Activated naive CD8-positive, alpha-beta T cell treated with anti-CD3 and anti-CD28 coated beads, Interleukin-2, amount 50 U/mL, for 24 hours (primary cell): ENCODE measurements around the gene DPF3.

Experiments used
- ATAC-seq: fragments of 150-1000 bp; cut with Tn5 transposase; one replicate; pipeline ENCODE4 v1.10.0; 2021
- DNase-seq: peaks from one replicate; pipeline ENCODE4 v3.0.0; 2021
- H3K27ac Mint-ChIP-seq: one replicate; pipeline ENCODE4 v1.8.0; 2021; ENCODE audit warnings: mild to moderate bottlenecking, mixed read lengths
- H3K27me3 Mint-ChIP-seq: one replicate; pipeline ENCODE4 v1.8.0; 2021; ENCODE audit warnings: mixed read lengths
- H3K36me3 Mint-ChIP-seq: one replicate; pipeline ENCODE4 v1.8.0; 2021; ENCODE audit warnings: low read depth, mixed read lengths
- H3K4me1 Mint-ChIP-seq: one replicate; pipeline ENCODE4 v1.8.0; 2021; ENCODE audit warnings: mixed read lengths
- H3K4me3 Mint-ChIP-seq: one replicate; pipeline ENCODE4 v1.8.0; 2021; ENCODE audit warnings: mild to moderate bottlenecking, moderate library complexity, mixed read lengths
- H3K9me3 Mint-ChIP-seq: one replicate; pipeline ENCODE4 v1.8.0; 2021; ENCODE audit warnings: mixed read lengths

The DPF3 gene

DNA sequence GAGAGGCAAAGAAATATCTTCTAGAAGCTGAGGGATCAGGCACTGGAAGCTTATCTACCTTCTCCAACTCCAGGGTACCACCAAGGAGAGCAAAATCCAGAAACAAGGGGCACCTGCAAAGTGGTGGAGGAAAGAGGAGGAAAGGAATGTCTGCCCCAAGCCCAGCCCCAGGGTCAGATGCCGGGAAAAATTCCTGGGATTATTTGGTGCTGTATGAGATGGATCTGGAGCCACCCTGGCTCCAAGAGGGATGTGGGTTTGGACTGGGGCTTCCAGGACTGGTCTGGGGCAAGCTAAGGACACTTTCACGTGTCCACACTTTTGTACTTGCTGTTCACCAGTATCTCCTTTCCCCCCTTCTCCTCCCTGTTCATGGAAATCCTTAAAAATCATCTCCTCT is 69.8 kb downstream of the DPF3 start:
- H3K27ac Mint-ChIP-seq = no peak overlapping the region
- ATAC-seq (no peak), DNase-seq (no peak)
- H3K4me1 Mint-ChIP-seq = no peaks in the 10 kb centered on the region
- no peaks in the 10 kb centered on the region for H3K36me3 Mint-ChIP-seq
- H3K4me3 Mint-ChIP-seq = no peak overlapping the region
- H3K9me3 Mint-ChIP-seq = peaks cover 8% of the 10 kb centered on the region
- peaks cover 1% of the 10 kb centered on the region for H3K27me3 Mint-ChIP-seq

- peaks cover 9% of the 10 kb centered on the region for H3K9me3 Mint-ChIP-seq
Observed at GRCh38 chr14:72822946-72823611, 70.8 kb downstream of the DPF3 start.

GRCh38 chr14:72818998-72819397 is 74.9 kb downstream of the DPF3 start:
- DNase-seq = no peak
- Mint-ChIP-seq H3K27ac (no peak overlapping the region), H3K4me3 (no peak overlapping the region), H3K4me1 (peaks cover 14% of the 10 kb centered on the region), H3K27me3 (no peaks in the 10 kb centered on the region), H3K36me3 (no peaks in the 10 kb centered on the region), H3K9me3 (peaks cover 9% of the 10 kb centered on the region)
- no peak for ATAC-seq

More at GRCh38 chr14:72822946-72823611, 70.8 kb downstream of the DPF3 start:
- H3K27ac Mint-ChIP-seq = no peak overlapping the region
- DNase-seq (no peak), ATAC-seq (no peak)
- no peaks in the 10 kb centered on the region for H3K4me1 Mint-ChIP-seq
- H3K4me3 Mint-ChIP-seq = no peak overlapping the region
- H3K27me3 Mint-ChIP-seq = no peaks in the 10 kb centered on the region
- H3K36me3 Mint-ChIP-seq = no peaks in the 10 kb centered on the region

DNA sequence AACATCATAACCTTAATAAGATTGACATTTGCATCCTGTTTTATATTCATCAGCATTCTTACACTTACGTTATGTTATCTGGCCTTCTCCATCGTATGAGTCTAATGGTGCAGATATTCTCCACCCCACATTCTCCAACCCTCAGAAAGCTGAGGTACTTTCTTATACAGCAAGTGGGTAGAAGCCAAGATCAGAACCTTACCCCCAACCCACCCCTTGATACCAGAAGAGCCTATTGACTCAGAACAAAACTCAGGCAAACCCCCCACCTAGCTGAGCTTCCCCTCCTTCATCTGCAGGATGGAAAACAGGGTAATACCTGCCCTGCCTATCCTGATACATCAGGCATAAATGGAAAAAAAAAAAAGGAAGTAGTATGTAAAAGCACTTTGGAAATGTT is 77.6 kb downstream of the DPF3 start:
- ATAC-seq = peak; percentile 47
- Mint-ChIP-seq H3K4me3 (no peak overlapping the region), H3K27me3 (no peaks in the 10 kb centered on the region), H3K27ac (peak overlapping the region; percentile 22), H3K4me1 (peaks cover 18% of the 10 kb centered on the region), H3K9me3 (peaks cover 9% of the 10 kb centered on the region), H3K36me3 (peaks cover 2% of the 10 kb centered on the region)
- DNase-seq = no peak

DNA sequence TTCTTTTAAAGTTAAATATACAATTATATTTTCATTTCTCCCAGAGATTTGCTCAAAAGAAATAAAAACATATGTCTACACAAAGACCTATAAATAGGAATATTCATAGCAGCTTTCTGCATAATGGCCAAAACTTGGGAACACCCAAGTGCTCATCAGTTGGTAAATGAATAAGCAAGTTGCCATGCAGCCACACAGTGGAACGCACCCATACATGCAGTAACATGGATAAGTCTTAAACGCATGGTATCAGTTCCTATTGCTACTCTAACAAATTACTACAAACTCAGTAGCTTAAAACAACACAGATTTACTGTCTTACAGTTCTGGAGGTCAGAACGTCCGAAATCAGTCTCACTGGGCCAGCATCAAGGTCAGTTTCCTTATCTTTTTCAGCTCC is 78.5 kb downstream of the DPF3 start:
- no peak overlapping the region for H3K27ac Mint-ChIP-seq
- H3K4me3 Mint-ChIP-seq = no peak overlapping the region
- peaks cover 2% of the 10 kb centered on the region for H3K36me3 Mint-ChIP-seq
- H3K27me3 Mint-ChIP-seq = no peaks in the 10 kb centered on the region
- ATAC-seq (no peak), DNase-seq (no peak)
- H3K4me1 Mint-ChIP-seq = peaks cover 27% of the 10 kb centered on the region
- peaks cover 9% of the 10 kb centered on the region for H3K9me3 Mint-ChIP-seq

GRCh38 chr14:72812292-72812851 is 81.5 kb downstream of the DPF3 start:
- DNase-seq = no peak

GRCh38 chr14:72810201-72810600 is 83.7 kb downstream of the DPF3 start:
- Mint-ChIP-seq H3K4me3 (peak overlapping the region; percentile 58), H3K27ac (peak overlapping the region; percentile 96), H3K9me3 (no peaks in the 10 kb centered on the region), H3K27me3 (no peaks in the 10 kb centered on the region), H3K36me3 (peaks cover 4% of the 10 kb centered on the region), H3K4me1 (peaks cover 33% of the 10 kb centered on the region)
- DNase-seq (peak; percentile 74), ATAC-seq (peak; percentile 100)

More at GRCh38 chr14:72812292-72812851, 81.5 kb downstream of the DPF3 start:
- Mint-ChIP-seq H3K27ac (no peak overlapping the region), H3K4me1 (peaks cover 47% of the 10 kb centered on the region), H3K9me3 (no peaks in the 10 kb centered on the region), H3K4me3 (no peak overlapping the region), H3K36me3 (peaks cover 4% of the 10 kb centered on the region), H3K27me3 (no peaks in the 10 kb centered on the region)
- ATAC-seq = no peak

- ATAC-seq = no peak
- H3K4me1 Mint-ChIP-seq = peaks cover 33% of the 10 kb centered on the region
- no peak overlapping the region for H3K4me3 Mint-ChIP-seq
- no peaks in the 10 kb centered on the region for H3K9me3 Mint-ChIP-seq
- H3K27me3 Mint-ChIP-seq = no peaks in the 10 kb centered on the region
- no peak for DNase-seq
- H3K36me3 Mint-ChIP-seq = peaks cover 4% of the 10 kb centered on the region
- H3K27ac Mint-ChIP-seq = peak overlapping the region; percentile 96
Observed at GRCh38 chr14:72809063-72809462, 84.8 kb downstream of the DPF3 start.

DNA sequence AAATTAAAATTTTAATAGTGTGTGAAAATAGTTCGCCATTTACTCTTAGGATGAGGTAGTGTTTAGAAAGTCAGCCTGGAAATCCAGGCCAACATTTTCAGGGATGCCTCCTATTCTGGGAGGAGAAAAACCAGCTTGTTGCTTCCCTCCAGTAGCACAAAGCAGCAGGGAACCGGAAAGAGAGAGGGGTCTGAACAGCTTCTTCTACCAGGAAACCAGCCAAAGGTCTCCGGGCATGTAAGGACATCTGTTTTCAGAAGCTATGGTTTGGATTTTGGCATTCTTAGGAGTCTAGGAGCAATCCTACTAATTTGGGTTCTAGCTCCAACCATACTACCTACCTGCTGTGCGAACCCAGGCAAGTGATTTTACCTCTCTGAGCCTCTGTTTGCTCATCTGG is 85.3 kb downstream of the DPF3 start:
- Mint-ChIP-seq H3K27me3 (no peaks in the 10 kb centered on the region), H3K4me1 (peaks cover 33% of the 10 kb centered on the region), H3K27ac (no peak overlapping the region), H3K36me3 (peaks cover 4% of the 10 kb centered on the region), H3K9me3 (no peaks in the 10 kb centered on the region), H3K4me3 (no peak overlapping the region)
- DNase-seq (no peak), ATAC-seq (no peak)

DNA sequence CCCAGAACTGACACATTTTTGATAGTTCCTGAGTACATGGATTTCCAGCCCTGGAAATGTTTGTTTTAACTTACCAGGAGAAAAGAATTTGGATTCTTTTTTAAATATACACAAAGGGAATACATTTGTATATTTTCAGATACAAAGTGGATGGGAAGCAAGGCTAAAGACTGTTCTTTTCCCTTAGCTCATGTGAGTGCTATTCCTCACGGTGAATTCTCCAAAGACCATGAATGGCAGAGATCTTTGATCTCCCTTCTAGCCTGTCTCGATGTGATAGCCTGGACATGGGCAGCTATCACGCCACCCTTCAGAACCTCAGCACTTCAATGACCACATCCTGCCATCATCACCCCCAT is 91.3 kb downstream of the DPF3 start:
- Mint-ChIP-seq H3K4me1 (peaks cover 14% of the 10 kb centered on the region), H3K27me3 (no peaks in the 10 kb centered on the region), H3K27ac (no peak overlapping the region), H3K4me3 (no peak overlapping the region), H3K36me3 (peaks cover 3% of the 10 kb centered on the region), H3K9me3 (no peaks in the 10 kb centered on the region)
- DNase-seq = no peak
- no peak for ATAC-seq

GRCh38 chr14:72801836-72802587 is 91.9 kb downstream of the DPF3 start:
- Mint-ChIP-seq H3K9me3 (no peaks in the 10 kb centered on the region), H3K27ac (peak overlapping the region; percentile 34), H3K4me1 (peaks cover 14% of the 10 kb centered on the region), H3K27me3 (no peaks in the 10 kb centered on the region), H3K4me3 (no peak overlapping the region), H3K36me3 (peaks cover 3% of the 10 kb centered on the region)
- DNase-seq (no peak), ATAC-seq (no peak)

DNA sequence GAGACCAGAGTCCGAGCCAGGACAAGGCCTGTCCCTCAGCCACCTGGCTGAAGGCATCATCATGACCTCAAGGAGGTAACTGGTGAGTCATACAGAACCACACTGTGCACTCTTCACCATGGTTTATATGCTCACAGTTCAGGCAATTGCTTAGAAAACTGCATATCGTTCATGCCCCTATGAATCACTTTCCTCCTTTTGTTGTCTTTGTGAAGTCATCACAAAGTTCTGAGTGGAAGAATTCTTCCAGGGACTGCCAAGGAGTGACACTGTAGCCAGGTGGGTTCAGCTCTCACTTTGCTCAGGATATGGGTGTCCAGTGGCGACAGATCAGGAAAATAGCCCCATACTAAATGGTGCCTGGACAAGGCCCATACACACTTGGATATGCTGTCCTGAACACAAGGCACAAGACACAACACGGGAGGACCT is 92.5 kb downstream of the DPF3 start:
- peak; percentile 89 for ATAC-seq
- Mint-ChIP-seq H3K27ac (peak overlapping the region; percentile 34), H3K9me3 (no peaks in the 10 kb centered on the region), H3K4me3 (no peak overlapping the region), H3K36me3 (peaks cover 3% of the 10 kb centered on the region), H3K4me1 (peaks cover 14% of the 10 kb centered on the region), H3K27me3 (no peaks in the 10 kb centered on the region)
- DNase-seq = no peak

DNA sequence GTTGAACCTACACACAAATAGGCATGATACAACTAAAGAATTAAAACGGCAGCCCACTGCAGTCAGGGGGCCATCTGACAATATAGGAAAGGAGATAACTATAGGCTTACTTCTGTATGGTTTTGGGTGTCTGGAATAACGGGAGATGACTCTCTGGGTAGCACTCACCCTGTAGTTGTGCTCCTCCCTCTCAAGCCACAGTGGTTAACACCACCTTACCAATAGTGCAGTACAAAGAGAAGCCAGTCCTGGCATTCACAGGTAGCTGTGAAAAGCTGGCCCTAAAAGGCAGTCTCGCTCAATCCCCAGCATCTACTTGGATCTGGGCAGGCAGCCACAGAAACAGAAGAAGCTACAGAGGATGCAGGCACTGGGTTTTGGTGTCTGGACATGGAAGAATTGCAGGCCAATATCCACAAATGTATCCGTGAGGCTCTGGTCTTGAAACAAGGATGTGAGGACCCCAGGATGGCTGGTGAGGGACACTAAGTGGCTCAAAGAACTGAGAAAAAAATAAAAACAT is 93.0 kb downstream of the DPF3 start:
- H3K4me1 Mint-ChIP-seq = peaks cover 14% of the 10 kb centered on the region
- H3K27ac Mint-ChIP-seq = no peak overlapping the region
- no peaks in the 10 kb centered on the region for H3K27me3 Mint-ChIP-seq
- no peak overlapping the region for H3K4me3 Mint-ChIP-seq
- H3K9me3 Mint-ChIP-seq = no peaks in the 10 kb centered on the region
- DNase-seq = no peak
- H3K36me3 Mint-ChIP-seq = peaks cover 3% of the 10 kb centered on the region
- ATAC-seq = peak; percentile 44

DNA sequence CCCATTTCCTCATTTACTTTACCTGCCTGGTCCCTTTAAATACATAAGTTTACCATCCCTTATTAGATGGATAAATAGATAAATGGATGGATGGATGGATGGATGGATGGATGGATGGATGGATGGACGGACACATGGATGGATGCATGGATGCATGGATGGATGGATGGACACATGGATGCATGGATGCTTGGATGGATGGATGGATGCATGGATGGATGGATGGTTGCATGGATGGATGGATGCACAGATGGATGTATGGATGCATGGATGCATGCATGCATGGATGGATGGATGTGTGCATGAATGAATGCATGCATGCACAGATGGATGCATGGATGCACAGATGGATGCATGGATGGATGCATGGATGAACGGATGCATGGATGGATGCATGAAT is 93.6 kb downstream of the DPF3 start:
- no peak for DNase-seq
- H3K36me3 Mint-ChIP-seq = peaks cover 3% of the 10 kb centered on the region
- peaks cover 14% of the 10 kb centered on the region for H3K4me1 Mint-ChIP-seq
- no peaks in the 10 kb centered on the region for H3K27me3 Mint-ChIP-seq
- no peak overlapping the region for H3K27ac Mint-ChIP-seq
- H3K4me3 Mint-ChIP-seq = no peak overlapping the region
- no peak for ATAC-seq
- H3K9me3 Mint-ChIP-seq = no peaks in the 10 kb centered on the region

- H3K9me3 Mint-ChIP-seq = no peaks in the 10 kb centered on the region
- ATAC-seq (no peak), DNase-seq (no peak)
- H3K4me3 Mint-ChIP-seq = no peak overlapping the region
- peaks cover 14% of the 10 kb centered on the region for H3K4me1 Mint-ChIP-seq
- H3K36me3 Mint-ChIP-seq = peaks cover 3% of the 10 kb centered on the region
- no peak overlapping the region for H3K27ac Mint-ChIP-seq
- H3K27me3 Mint-ChIP-seq = no peaks in the 10 kb centered on the region
Observed at GRCh38 chr14:72796935-72797334, 97.0 kb downstream of the DPF3 start.
